ENCODE measurements around the gene DOCK8. TPM values are rescaled to one million over a fixed set of nuclear protein-coding genes. Genes with fewer than 3 reads are reported as not detected.

The DOCK8 gene
- total and polyA plus RNA-seq, 2 experiments from 2014 or later: 0.94 to 1.2 TPM

DNA sequence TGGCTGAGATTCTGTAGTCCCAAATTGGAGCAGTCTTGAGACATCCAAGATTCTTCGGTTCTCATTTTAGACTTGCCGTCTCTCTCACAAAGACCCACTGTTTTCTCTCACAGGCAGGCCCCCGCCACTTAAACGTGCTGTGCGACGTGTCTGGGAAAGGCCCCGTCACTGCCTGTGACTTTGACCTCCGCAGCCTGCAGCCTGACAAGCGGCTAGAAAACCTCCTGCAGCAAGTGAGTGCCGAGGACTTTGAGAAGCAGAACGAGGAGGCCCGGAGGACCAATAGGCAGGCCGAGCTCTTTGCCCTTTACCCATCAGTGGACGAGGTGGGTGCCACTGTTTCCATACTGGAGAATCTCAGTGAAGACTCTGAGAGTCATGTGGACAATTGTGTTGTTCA lies 97.2 kb downstream of the DOCK8 start (continued):
- TF ChIP-seq, protein P1, sequence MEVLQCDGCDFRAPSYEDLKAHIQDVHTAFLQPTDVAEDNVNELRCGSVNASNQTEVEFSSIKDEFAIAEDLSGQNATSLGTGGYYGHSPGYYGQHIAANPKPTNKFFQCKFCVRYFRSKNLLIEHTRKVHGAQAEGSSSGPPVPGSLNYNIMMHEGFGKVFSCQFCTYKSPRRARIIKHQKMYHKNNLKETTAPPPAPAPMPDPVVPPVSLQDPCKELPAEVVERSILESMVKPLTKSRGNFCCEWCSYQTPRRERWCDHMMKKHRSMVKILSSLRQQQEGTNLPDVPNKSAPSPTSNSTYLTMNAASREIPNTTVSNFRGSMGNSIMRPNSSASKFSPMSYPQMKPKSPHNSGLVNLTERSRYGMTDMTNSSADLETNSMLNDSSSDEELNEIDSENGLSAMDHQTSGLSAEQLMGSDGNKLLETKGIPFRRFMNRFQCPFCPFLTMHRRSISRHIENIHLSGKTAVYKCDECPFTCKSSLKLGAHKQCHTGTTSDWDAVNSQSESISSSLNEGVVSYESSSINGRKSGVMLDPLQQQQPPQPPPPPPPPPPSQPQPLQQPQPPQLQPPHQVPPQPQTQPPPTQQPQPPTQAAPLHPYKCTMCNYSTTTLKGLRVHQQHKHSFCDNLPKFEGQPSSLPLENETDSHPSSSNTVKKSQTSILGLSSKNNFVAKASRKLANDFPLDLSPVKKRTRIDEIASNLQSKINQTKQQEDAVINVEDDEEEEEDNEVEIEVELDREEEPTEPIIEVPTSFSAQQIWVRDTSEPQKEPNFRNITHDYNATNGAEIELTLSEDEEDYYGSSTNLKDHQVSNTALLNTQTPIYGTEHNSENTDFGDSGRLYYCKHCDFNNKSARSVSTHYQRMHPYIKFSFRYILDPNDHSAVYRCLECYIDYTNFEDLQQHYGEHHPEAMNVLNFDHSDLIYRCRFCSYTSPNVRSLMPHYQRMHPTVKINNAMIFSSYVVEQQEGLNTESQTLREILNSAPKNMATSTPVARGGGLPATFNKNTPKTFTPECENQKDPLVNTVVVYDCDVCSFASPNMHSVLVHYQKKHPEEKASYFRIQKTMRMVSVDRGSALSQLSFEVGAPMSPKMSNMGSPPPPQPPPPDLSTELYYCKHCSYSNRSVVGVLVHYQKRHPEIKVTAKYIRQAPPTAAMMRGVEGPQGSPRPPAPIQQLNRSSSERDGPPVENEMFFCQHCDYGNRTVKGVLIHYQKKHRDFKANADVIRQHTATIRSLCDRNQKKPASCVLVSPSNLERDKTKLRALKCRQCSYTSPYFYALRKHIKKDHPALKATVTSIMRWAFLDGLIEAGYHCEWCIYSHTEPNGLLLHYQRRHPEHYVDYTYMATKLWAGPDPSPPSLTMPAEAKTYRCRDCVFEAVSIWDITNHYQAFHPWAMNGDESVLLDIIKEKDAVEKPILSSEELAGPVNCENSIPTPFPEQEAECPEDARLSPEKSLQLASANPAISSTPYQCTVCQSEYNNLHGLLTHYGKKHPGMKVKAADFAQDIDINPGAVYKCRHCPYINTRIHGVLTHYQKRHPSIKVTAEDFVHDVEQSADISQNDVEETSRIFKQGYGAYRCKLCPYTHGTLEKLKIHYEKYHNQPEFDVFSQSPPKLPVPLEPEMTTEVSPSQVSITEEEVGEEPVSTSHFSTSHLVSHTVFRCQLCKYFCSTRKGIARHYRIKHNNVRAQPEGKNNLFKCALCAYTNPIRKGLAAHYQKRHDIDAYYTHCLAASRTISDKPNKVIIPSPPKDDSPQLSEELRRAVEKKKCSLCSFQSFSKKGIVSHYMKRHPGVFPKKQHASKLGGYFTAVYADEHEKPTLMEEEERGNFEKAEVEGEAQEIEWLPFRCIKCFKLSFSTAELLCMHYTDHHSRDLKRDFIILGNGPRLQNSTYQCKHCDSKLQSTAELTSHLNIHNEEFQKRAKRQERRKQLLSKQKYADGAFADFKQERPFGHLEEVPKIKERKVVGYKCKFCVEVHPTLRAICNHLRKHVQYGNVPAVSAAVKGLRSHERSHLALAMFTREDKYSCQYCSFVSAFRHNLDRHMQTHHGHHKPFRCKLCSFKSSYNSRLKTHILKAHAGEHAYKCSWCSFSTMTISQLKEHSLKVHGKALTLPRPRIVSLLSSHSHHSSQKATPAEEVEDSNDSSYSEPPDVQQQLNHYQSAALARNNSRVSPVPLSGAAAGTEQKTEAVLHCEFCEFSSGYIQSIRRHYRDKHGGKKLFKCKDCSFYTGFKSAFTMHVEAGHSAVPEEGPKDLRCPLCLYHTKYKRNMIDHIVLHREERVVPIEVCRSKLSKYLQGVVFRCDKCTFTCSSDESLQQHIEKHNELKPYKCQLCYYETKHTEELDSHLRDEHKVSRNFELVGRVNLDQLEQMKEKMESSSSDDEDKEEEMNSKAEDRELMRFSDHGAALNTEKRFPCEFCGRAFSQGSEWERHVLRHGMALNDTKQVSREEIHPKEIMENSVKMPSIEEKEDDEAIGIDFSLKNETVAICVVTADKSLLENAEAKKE (CRISPR knock-in tag; IDR thresholded peaks at IDR 0.05): no peak
- no peak for TF ChIP-seq JUNB (IDR thresholded peaks at IDR 0.05; ENCODE audit: unreplicated experiment)

DNA sequence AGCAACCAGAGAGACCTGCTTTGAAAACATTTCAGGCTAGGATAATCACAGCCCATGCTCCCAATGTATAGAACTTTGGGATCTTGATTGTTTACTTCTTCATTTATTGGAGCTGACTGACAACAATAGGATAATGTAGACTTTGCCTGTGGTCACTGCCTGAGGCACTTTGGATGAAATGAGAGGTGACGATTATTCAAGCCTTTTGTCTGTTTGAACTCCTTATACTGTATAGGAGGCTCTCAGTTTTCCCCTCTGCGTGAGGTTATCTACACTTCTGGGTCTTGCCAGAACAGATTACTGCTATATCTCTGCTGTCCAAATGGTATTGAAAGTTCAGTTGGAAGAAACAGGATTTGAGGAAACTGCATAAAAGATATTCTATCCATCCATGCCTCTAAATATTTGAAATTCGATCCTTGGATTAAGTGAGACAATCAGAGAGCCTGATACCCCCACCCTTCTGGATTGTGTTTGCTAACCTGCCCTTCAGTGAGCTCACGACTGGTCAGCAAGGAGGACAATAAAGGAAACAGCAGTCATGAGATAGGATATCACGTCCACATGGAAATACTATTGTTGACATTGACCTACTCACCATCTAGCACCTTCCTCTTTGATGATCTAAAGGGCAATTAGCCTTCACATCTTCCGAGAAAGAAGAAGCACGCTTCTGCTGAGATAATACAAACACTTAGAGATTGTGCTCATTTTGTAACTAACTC lies 98.1 kb downstream of the DOCK8 start:
- no peaks in the 10 kb centered on the region for H3F3A ChIP-seq (replicated peaks; ENCODE audit: low read depth)
- ATAC-seq (no peak), DNase-seq (ENCODE audit: low spot score) (no peak)
- H3K9me3 Mint-ChIP-seq: no peaks in the 10 kb centered on the region
- no peak overlapping the region for H3K27ac ChIP-seq (ENCODE audit: low read depth)
- H3K27ac Mint-ChIP-seq: no peak overlapping the region
- H2AFZ ChIP-seq: no peak overlapping the region
- no peaks in the 10 kb centered on the region for H3K79me2 ChIP-seq (replicated peaks; ENCODE audit: insufficient read depth)
- H3K4me1 Mint-ChIP-seq: peaks cover 8% of the 10 kb centered on the region; the same call in 2 of the 3 replicates
- no peaks in the 10 kb centered on the region for H4K20me1 ChIP-seq (replicated peaks; ENCODE audit: insufficient read depth)
- H3K36me3 Mint-ChIP-seq (ENCODE audit: low read depth): no peaks in the 10 kb centered on the region
- no peaks in the 10 kb centered on the region for H3K9me2 ChIP-seq (ENCODE audit: insufficient read depth)
- TF ChIP-seq EZH2 (IDR thresholded peaks at IDR 0.05; ENCODE audit: low read depth, unreplicated experiment) (no peak), POLR2AphosphoS5 (IDR thresholded peaks at IDR 0.05; ENCODE audit: low read depth) (no peak), ZNF114 (CRISPR knock-in tag; IDR thresholded peaks at IDR 0.05) (no peak), CREB1 (CRISPR knock-in tag; IDR thresholded peaks at IDR 0.05; ENCODE audit: low read depth) (no peak), ZNF331 (CRISPR knock-in tag; IDR thresholded peaks at IDR 0.05; ENCODE audit: low read depth) (no peak), EZH2phosphoT487 (IDR thresholded peaks at IDR 0.05; ENCODE audit: unreplicated experiment) (no peak), STAT1 (IDR thresholded peaks at IDR 0.05; ENCODE audit: unreplicated experiment) (no peak)
- TF ChIP-seq, protein P2, sequence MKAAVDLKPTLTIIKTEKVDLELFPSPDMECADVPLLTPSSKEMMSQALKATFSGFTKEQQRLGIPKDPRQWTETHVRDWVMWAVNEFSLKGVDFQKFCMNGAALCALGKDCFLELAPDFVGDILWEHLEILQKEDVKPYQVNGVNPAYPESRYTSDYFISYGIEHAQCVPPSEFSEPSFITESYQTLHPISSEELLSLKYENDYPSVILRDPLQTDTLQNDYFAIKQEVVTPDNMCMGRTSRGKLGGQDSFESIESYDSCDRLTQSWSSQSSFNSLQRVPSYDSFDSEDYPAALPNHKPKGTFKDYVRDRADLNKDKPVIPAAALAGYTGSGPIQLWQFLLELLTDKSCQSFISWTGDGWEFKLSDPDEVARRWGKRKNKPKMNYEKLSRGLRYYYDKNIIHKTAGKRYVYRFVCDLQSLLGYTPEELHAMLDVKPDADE (IDR thresholded peaks at IDR 0.05): no peak
- no peak overlapping the region for H3K4me3 ChIP-seq
- H3K4me3 Mint-ChIP-seq: no peak overlapping the region
- H3K27me3 Mint-ChIP-seq (ENCODE audit: insufficient read depth, low read depth, poor library complexity): peaks cover 3% of the 10 kb centered on the region
- peaks cover 4% of the 10 kb centered on the region; the same call in 1 of the 2 replicates for H3K4me1 ChIP-seq (ENCODE audit: insufficient read depth)
- no peak overlapping the region for H3K4me2 ChIP-seq
- H3K36me3 ChIP-seq (ENCODE audit: insufficient read depth): no peaks in the 10 kb centered on the region
- no peaks in the 10 kb centered on the region for H3K27me3 ChIP-seq (ENCODE audit: insufficient read depth)

Measured in GM23338 (cell line).